Measurements from ENCODE around the gene DBH. TPM values are rescaled to one million over a fixed set of nuclear protein-coding genes. Genes with fewer than 3 reads are reported as not detected.

DBH gene
- total RNA-seq, 1 experiment from 2014 or later: not detected

- no peak overlapping the region for H3K9ac ChIP-seq (ENCODE audit: low read length)
- no peaks in the 10 kb centered on the region for H3K79me2 ChIP-seq (ENCODE audit: insufficient read depth, low read length)
- H3K4me3 ChIP-seq (replicated peaks in 1 of 2; ENCODE audit: low read depth in 1 of 2, low read length in 2 of 2): no peak overlapping the region
- H3K9me3 ChIP-seq (ENCODE audit: control insufficient read depth in 1 of 2, insufficient read depth in 1 of 2, low read depth in 1 of 2, low read length in 2 of 2): no peaks in the 10 kb centered on the region
- intact Hi-C loops (cut with micrococcal nuclease): no loop called here
- H3K27ac ChIP-seq (ENCODE audit: low read depth, low read length): no peak overlapping the region
- ChIA-PET RAD21 (ENCODE audit: low non-redundant PET in 1 of 2, low total read pairs in 2 of 2, uncharacterized antibody in 2 of 2, unreplicated experiment in 2 of 2) (no interaction called here), CTCF (no interaction called here), POLR2A (no interaction called here)
- H3K4me2 ChIP-seq (ENCODE audit: low read length): no peak overlapping the region
- no TSS peak for BruUV-seq (replicated peaks)
- ATAC-seq (no peak), DNase-seq (ENCODE audit: low read depth, low spot score) (no peak)
- H4K20me1 ChIP-seq (ENCODE audit: insufficient read depth): no peaks in the 10 kb centered on the region
- H3K27me3 ChIP-seq (ENCODE audit: insufficient read depth, low read length): peaks cover 7% of the 10 kb centered on the region; the same call in 1 of the 2 replicates
- H3K4me1 ChIP-seq (ENCODE audit: control insufficient read depth in 1 of 2, insufficient read depth in 2 of 2, low read length in 2 of 2): no peaks in the 10 kb centered on the region; a peak in 1 of 4 replicates
- H3K36me3 ChIP-seq (ENCODE audit: control insufficient read depth in 1 of 2, insufficient read depth in 2 of 2, low read length in 2 of 2): no peaks in the 10 kb centered on the region
- no peaks in the 10 kb centered on the region for H3K9me2 ChIP-seq (ENCODE audit: insufficient read depth)
- H2AFZ ChIP-seq (ENCODE audit: low read depth, low read length, poor library complexity, severe bottlenecking): no peak overlapping the region
- no peak for TF ChIP-seq ZBTB33 (IDR thresholded peaks at IDR 0.05; ENCODE audit: extremely low read depth, insufficient replicate concordance, low read length)
- no peak for TF ChIP-seq EZH2 (IDR thresholded peaks at IDR 0.05)
- no peak for TF ChIP-seq ZNF274 (IDR thresholded peaks at IDR 0.05; ENCODE audit: low read depth, low read length)
- no peak for TF ChIP-seq POLR2AphosphoS5 (IDR thresholded peaks at IDR 0.05; ENCODE audit: low read depth, low read length)
- TF ChIP-seq CTCF (IDR thresholded peaks at IDR 0.05 in 2 of 3, conservative IDR thresholded peaks at IDR 0.05 in 1 of 3; ENCODE audit: borderline replicate concordance in 1 of 3, insufficient read depth in 1 of 3, low read depth in 2 of 3, low read length in 2 of 3): no peak
- no peak for TF ChIP-seq CBX3 (IDR thresholded peaks at IDR 0.05; ENCODE audit: low read depth)
- no peak for TF ChIP-seq POLR2A (IDR thresholded peaks at IDR 0.05; ENCODE audit: borderline replicate concordance, extremely low read depth, insufficient read depth, insufficient read length)
- no peak for TF ChIP-seq MAX (IDR thresholded peaks at IDR 0.05)
- TF ChIP-seq FOSL1 (IDR thresholded peaks at IDR 0.05; ENCODE audit: low read depth): no peak
Observed at GRCh38 chr9:133633681-133634080, 2.5 kb upstream of the DBH start.
